ENCODE data around the gene FHIT.

FHIT gene

DNA sequence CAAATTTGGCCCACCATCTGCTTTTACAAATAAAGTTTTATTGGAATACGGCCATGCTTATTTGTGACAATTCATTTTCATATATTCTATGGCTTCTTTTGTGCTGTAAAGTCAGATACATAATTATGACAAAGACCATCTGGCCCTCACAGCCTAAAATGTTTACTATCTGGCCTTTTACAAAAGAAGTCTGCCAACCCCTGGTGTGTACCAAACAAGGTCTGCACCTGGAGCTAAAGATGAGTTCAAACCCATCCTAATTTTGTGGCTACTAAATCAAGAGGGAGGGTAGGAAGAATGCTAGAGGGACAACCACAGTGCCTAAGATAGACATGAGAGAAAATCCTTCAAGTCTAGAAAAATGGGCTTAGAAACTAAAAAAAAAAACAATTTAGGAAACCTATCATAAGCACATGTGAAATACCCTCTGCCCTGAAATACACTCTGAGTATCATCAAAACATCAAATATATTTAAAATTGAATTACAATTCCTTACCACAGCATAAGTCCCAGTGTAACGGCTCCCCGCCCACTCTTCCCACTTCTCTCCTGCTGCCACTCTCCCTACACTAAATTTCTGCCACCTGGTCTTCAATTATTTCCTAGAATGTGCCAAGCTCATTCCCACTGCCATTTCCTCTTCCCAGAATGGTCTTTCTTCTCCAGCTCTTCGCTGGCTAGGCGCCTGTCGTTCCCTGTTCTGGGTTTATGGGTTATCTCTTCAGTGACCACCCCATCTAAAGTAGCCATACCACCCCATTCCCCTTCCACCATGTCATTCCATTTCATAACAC, 1250.7 kb downstream of the FHIT start:
- H3K4me3 ChIP-seq (ENCODE audit: low read length): no peak overlapping the region
- H3K23ac ChIP-seq (ENCODE audit: low read length): no peak overlapping the region
- H2BK120ac ChIP-seq (ENCODE audit: low read depth, low read length): no peak overlapping the region
- H3K56ac ChIP-seq (ENCODE audit: low read length): no peak overlapping the region
- H3K27me3 ChIP-seq (ENCODE audit: insufficient read depth, low read length, poor library complexity): no peaks in the 10 kb centered on the region
- no CpG with 5 or more reads among the region's 6 CpGs for WGBS (ENCODE audit: extremely low coverage, insufficient coverage, low lambda C conversion rate)
- no peak overlapping the region for H3K9ac ChIP-seq (ENCODE audit: low read length)
- no peak overlapping the region for H3K27ac ChIP-seq (ENCODE audit: low read depth, low read length)
- H2BK5ac ChIP-seq (ENCODE audit: low read length): no peak overlapping the region
- H2BK15ac ChIP-seq (replicated peaks; ENCODE audit: low read depth): no peak overlapping the region
- H4K5ac ChIP-seq (ENCODE audit: low read length): no peak overlapping the region
- no peak overlapping the region for H4K8ac ChIP-seq (ENCODE audit: low read depth, low read length)
- no peaks in the 10 kb centered on the region for H3K79me2 ChIP-seq (ENCODE audit: control insufficient read depth, insufficient read depth, low read length)
- H2AK5ac ChIP-seq (ENCODE audit: low read length): no peak overlapping the region
- DNase-seq: no peak
- no peaks in the 10 kb centered on the region for H3K36me3 ChIP-seq (ENCODE audit: control insufficient read depth, insufficient read depth, low read length)
- no peak overlapping the region for H3K4me2 ChIP-seq (ENCODE audit: low read length)
- peaks cover 4% of the 10 kb centered on the region for H3K4me1 ChIP-seq (ENCODE audit: control insufficient read depth, low read depth, low read length)
- no peaks in the 10 kb centered on the region for H3K79me1 ChIP-seq (ENCODE audit: low read length)
- no peak overlapping the region for H3K4ac ChIP-seq (ENCODE audit: low read depth, low read length)
- no peak overlapping the region for H3K18ac ChIP-seq (ENCODE audit: low read length)

GRCh38 chr3:59998058-59998457, 1253.2 kb downstream of the FHIT start:
- H2BK5ac ChIP-seq (ENCODE audit: low read length): no peak overlapping the region
- H3K27me3 ChIP-seq (ENCODE audit: insufficient read depth, low read length, poor library complexity): no peaks in the 10 kb centered on the region
- H2AK5ac ChIP-seq (ENCODE audit: low read length): no peak overlapping the region
- no peaks in the 10 kb centered on the region for H3K79me1 ChIP-seq (ENCODE audit: low read length)
- H3K4me2 ChIP-seq (ENCODE audit: low read length): no peak overlapping the region
- no peak overlapping the region for H2BK15ac ChIP-seq (replicated peaks; ENCODE audit: low read depth)
- no peak overlapping the region for H4K5ac ChIP-seq (ENCODE audit: low read length)
- H3K4ac ChIP-seq (ENCODE audit: low read depth, low read length): no peak overlapping the region
- no peaks in the 10 kb centered on the region for H3K79me2 ChIP-seq (ENCODE audit: control insufficient read depth, insufficient read depth, low read length)
- H3K4me3 ChIP-seq (ENCODE audit: low read length): no peak overlapping the region
- H3K56ac ChIP-seq (ENCODE audit: low read length): no peak overlapping the region
- H3K4me1 ChIP-seq (ENCODE audit: control insufficient read depth, low read depth, low read length): peaks cover 4% of the 10 kb centered on the region
- peak overlapping the region; percentile 75 for H3K18ac ChIP-seq (ENCODE audit: low read length)
- DNase-seq: peak; percentile 36
- no peak overlapping the region for H3K27ac ChIP-seq (ENCODE audit: low read depth, low read length)
- WGBS (ENCODE audit: extremely low coverage, insufficient coverage, low lambda C conversion rate): no CpG with 5 or more reads among the region's 6 CpGs
- H3K36me3 ChIP-seq (ENCODE audit: control insufficient read depth, insufficient read depth, low read length): no peaks in the 10 kb centered on the region
- H3K23ac ChIP-seq (ENCODE audit: low read length): no peak overlapping the region
- H2BK120ac ChIP-seq (ENCODE audit: low read depth, low read length): peak overlapping the region; percentile 73
- H3K9ac ChIP-seq (ENCODE audit: low read length): no peak overlapping the region
- H4K8ac ChIP-seq (ENCODE audit: low read depth, low read length): peak overlapping the region; percentile 6

- Histone ChIP-seq H3K27me3 (ENCODE audit: insufficient read depth, low read length, poor library complexity) (no peaks in the 10 kb centered on the region), H4K8ac (ENCODE audit: low read depth, low read length) (no peak overlapping the region), H3K18ac (ENCODE audit: low read length) (no peak overlapping the region), H3K56ac (ENCODE audit: low read length) (no peak overlapping the region), H3K36me3 (ENCODE audit: control insufficient read depth, insufficient read depth, low read length) (no peaks in the 10 kb centered on the region), H3K79me2 (ENCODE audit: control insufficient read depth, insufficient read depth, low read length) (no peaks in the 10 kb centered on the region), H3K4me1 (ENCODE audit: control insufficient read depth, low read depth, low read length) (peaks cover 4% of the 10 kb centered on the region), H3K79me1 (ENCODE audit: low read length) (no peaks in the 10 kb centered on the region), H3K23ac (ENCODE audit: low read length) (no peak overlapping the region), H3K9ac (ENCODE audit: low read length) (no peak overlapping the region), H3K4me3 (ENCODE audit: low read length) (no peak overlapping the region), H2BK120ac (ENCODE audit: low read depth, low read length) (no peak overlapping the region), H2BK15ac (replicated peaks; ENCODE audit: low read depth) (no peak overlapping the region), H3K4me2 (ENCODE audit: low read length) (no peak overlapping the region), H2AK5ac (ENCODE audit: low read length) (no peak overlapping the region), H3K27ac (ENCODE audit: low read depth, low read length) (no peak overlapping the region), H4K5ac (ENCODE audit: low read length) (no peak overlapping the region), H3K4ac (ENCODE audit: low read depth, low read length) (no peak overlapping the region), H2BK5ac (ENCODE audit: low read length) (no peak overlapping the region)
- no peak for DNase-seq
- WGBS (ENCODE audit: extremely low coverage, insufficient coverage, low lambda C conversion rate): no CpG with 5 or more reads among the region's 1 CpG
Observed at GRCh38 chr3:59997583-59997982, 1253.7 kb downstream of the FHIT start.

- Histone ChIP-seq H3K4ac (ENCODE audit: low read depth, low read length) (no peak overlapping the region), H3K36me3 (ENCODE audit: control insufficient read depth, insufficient read depth, low read length) (no peaks in the 10 kb centered on the region), H3K23ac (ENCODE audit: low read length) (no peak overlapping the region), H4K8ac (ENCODE audit: low read depth, low read length) (no peak overlapping the region), H4K5ac (ENCODE audit: low read length) (no peak overlapping the region), H3K9ac (ENCODE audit: low read length) (no peak overlapping the region), H2BK120ac (ENCODE audit: low read depth, low read length) (no peak overlapping the region), H2BK5ac (ENCODE audit: low read length) (no peak overlapping the region), H3K18ac (ENCODE audit: low read length) (no peak overlapping the region), H2BK15ac (replicated peaks; ENCODE audit: low read depth) (no peak overlapping the region), H3K27me3 (ENCODE audit: insufficient read depth, low read length, poor library complexity) (no peaks in the 10 kb centered on the region), H3K4me3 (ENCODE audit: low read length) (no peak overlapping the region), H3K4me2 (ENCODE audit: low read length) (no peak overlapping the region), H3K56ac (ENCODE audit: low read length) (no peak overlapping the region), H3K79me1 (ENCODE audit: low read length) (no peaks in the 10 kb centered on the region), H3K27ac (ENCODE audit: low read depth, low read length) (no peak overlapping the region), H3K4me1 (ENCODE audit: control insufficient read depth, low read depth, low read length) (peaks cover 4% of the 10 kb centered on the region), H3K79me2 (ENCODE audit: control insufficient read depth, insufficient read depth, low read length) (no peaks in the 10 kb centered on the region), H2AK5ac (ENCODE audit: low read length) (no peak overlapping the region)
- WGBS (ENCODE audit: extremely low coverage, insufficient coverage, low lambda C conversion rate): no CpG with 5 or more reads among the region's 2 CpGs
- DNase-seq: no peak
Observed at GRCh38 chr3:59996056-59996455, 1255.2 kb downstream of the FHIT start.

DNA sequence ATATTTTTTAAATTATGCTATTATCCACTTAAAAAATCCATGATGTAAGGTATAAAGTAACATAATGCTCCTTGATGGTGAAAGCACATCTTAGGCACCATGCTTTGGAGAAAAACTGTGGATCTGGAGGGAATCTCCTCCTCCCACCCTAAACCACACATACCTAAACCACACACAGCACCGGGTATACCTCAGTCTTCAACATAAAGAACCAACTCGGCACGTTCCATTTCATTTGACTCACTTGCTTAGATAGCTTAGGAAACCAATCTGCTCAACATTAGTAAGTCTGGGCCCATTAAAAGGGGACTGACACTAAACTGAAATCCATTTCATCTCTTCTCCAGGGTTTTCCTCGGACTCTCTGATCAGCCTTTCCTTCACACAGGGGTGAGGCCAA, 1255.7 kb downstream of the FHIT start:
- Histone ChIP-seq H2BK5ac (ENCODE audit: low read length) (no peak overlapping the region), H4K5ac (ENCODE audit: low read length) (no peak overlapping the region), H3K23ac (ENCODE audit: low read length) (no peak overlapping the region), H3K56ac (ENCODE audit: low read length) (no peak overlapping the region), H3K79me1 (ENCODE audit: low read length) (no peaks in the 10 kb centered on the region), H2BK15ac (replicated peaks; ENCODE audit: low read depth) (no peak overlapping the region), H3K36me3 (ENCODE audit: control insufficient read depth, insufficient read depth, low read length) (no peaks in the 10 kb centered on the region), H3K4me3 (ENCODE audit: low read length) (no peak overlapping the region), H3K79me2 (ENCODE audit: control insufficient read depth, insufficient read depth, low read length) (no peaks in the 10 kb centered on the region), H3K27me3 (ENCODE audit: insufficient read depth, low read length, poor library complexity) (no peaks in the 10 kb centered on the region), H3K4ac (ENCODE audit: low read depth, low read length) (no peak overlapping the region), H2BK120ac (ENCODE audit: low read depth, low read length) (no peak overlapping the region), H4K8ac (ENCODE audit: low read depth, low read length) (no peak overlapping the region), H3K27ac (ENCODE audit: low read depth, low read length) (no peak overlapping the region), H3K4me1 (ENCODE audit: control insufficient read depth, low read depth, low read length) (peaks cover 4% of the 10 kb centered on the region), H3K18ac (ENCODE audit: low read length) (no peak overlapping the region), H3K4me2 (ENCODE audit: low read length) (no peak overlapping the region), H2AK5ac (ENCODE audit: low read length) (no peak overlapping the region), H3K9ac (ENCODE audit: low read length) (no peak overlapping the region)
- no peak for DNase-seq
- no CpG with 5 or more reads among the region's 4 CpGs for WGBS (ENCODE audit: extremely low coverage, insufficient coverage, low lambda C conversion rate)
